Stimulated activated CD8-positive, alpha-beta memory T cell treated with anti-CD3 and anti-CD28 coated beads, Interleukin-15, amount 100 ng/mL, for 24 hours (primary cell): ENCODE data around the gene RALGPS1.

Experiments used
- DNase-seq: peaks from one replicate; pipeline ENCODE4 v3.0.0-alpha.2; 2020; ENCODE audit warnings: low read depth

RALGPS1 gene

DNA sequence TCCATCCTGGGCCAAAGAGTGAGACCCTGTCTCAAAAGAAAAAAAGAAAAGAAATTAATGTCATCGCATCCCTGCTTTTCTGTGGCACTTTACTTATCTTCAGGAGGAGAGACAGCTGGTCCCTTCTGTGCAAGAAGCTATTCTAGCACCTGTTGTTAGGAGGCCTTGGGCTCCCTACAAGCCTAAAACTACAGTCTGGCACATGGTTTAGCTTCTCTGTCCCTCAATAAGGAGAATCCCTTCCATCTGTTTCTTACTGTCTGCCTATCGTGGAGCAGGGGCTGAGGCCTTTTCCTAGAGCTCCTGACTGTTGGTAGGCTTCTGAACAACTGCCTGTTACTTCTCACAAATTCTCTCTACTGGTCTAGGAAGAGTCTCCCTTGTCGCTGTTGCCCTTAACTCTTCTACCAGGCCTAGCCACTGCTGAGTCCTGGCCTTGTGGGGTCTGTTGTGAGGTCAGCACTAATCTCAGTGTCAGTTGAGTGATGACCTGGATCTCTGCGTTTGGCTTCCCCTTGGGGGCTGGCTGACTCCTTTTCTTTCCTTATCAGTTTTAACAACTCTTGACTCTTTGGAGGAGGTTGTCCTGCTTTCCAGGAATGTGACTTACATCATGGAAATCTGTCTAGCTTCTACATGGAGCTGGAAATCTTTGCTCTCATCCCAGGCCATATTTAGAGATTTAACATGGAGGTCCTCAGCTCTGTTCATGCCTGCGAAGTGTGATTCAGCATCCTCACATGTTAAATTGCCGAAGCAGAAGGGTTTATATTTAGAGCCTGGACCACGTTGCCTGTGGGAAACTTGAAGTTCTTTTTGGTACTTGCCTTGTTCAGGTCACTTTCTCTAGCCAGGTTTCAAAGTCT, 344.3 kb downstream of the RALGPS1 start:
- DNase-seq: no peak

DNA sequence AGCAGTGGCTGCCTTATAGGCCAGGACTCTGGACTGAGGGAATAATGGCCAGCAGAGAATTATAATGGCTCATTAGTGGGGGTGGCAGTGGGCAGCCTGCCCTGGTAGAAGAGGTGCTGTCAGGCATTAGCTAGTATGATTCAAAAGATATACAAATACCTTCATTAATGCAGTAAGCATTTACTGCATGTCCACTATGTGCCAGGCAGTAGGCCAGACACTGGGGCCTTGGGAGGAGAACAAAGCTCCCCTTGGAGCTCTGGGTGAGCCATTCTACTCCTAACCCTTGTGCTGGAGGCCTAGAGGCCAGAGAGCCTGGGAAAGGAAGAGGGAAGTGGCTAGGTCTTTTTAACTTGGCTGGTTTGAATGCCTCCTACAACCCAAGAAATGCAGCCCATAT, 348.0 kb downstream of the RALGPS1 start:
- DNase-seq: no peak

DNA sequence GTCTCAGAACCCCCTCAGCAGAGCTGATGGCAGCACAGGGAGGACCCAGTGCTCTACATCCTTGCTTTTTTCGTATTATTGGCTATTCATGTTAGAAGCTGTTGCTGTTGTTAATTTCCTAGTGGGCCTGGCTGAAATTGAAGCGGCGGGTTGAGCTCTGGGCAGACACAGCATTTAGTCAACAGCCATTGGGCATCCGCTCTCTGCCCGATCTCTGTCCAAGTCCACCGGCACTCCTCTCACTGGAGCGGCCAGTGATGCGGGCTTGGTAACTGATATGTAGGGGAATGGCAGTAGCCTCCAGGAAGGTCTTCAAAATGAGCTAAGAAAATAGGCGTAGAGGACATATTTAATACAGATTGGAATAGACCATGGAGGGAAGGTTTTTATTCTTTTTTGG, 348.7 kb downstream of the RALGPS1 start:
- DNase-seq: no peak

DNA sequence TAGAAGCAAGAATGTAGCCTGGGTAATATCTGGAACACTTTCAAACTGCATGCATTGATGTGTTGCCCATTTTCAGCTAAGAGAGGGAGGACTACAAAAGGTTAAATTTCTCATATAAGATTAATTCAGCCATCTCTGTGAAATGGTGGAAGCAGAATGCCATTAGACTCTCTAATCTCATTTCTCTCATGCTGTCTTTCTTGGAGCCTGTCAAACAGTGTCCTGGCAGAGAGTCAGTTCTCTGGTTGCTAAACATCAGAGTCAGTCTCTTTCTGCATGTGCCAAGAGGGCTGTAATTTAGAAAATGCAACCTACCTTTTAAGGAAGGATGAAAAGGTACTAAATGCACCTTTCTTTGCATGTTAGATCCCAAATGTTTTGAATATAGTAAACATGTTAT, 349.1 kb downstream of the RALGPS1 start:
- DNase-seq: no peak

DNA sequence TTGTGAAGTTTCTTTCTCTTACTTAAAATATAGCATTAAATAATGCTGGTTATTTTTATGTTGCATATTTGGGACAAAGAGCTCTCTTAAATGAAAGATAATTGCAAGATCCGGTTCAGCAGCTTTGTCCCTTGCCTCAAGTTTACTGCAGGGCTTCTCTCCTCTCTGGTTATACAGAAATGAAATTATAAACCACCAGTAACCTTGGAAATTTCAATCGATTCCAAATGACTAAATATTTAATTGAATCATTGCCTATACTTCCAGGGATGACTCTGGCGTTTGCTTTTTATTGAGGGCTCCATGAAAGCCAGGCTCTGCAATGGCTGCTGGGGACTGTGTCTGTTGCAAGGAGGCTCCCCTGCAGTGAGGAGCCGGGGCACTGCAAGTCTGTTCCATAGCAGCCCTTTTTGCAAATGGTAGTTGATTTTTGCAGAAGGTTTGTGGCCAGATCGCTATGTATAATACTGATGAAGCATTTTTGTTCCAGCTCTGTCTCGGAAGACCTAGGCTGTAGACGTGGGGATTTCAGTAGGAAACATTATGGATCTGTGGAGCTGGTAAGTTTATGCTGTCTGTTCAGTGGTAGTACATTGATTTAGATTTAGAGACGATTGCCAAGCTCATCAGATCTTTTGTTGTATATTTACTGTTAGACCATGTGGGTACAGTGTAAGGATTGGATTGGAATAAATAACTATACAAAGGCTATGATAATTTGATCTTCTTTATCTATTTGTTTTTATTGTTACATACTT, 350.1 kb downstream of the RALGPS1 start, which contains the start of gene GARNL3:
GARNL3 (plus strand) TSS at position 313 of the 758 bp plus-strand sequence; CDS start at position 417, 104 bp downstream.
- DNase-seq: no peak

DNA sequence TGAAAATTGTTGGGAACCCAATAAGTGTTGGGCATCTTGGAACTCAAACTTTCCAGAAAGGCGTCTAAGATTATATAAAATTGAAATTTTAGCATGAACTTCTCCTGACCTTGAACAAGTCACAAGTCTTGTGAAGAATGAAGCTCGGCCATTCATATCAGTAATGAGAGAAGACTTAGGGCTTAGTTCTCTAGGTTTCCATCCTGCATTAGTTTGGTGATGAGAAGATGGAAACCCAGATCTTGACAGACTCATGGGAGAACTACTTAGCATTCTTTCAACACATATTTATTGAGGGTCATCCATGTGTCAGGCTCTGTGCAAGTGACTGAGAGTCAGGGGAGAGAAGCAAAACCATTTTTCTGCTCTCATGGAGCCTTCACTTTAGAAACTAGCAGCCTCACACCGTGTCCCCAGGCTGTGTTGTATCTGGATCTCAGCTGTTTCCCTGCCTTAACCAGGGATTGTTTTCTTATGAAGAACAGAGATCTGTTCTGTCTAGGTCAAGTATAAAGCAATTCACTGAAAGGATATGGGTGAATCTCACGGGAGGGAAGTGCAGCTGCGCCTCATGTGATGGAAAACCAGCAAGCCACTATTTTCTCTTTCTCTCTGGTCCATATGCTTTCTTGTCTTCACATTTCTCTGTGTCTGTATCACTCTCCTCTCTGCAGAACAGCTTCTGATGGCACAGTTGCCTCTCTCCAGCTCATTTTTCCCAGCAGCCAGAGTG, 353.4 kb downstream of the RALGPS1 start:
- DNase-seq: no peak

DNA sequence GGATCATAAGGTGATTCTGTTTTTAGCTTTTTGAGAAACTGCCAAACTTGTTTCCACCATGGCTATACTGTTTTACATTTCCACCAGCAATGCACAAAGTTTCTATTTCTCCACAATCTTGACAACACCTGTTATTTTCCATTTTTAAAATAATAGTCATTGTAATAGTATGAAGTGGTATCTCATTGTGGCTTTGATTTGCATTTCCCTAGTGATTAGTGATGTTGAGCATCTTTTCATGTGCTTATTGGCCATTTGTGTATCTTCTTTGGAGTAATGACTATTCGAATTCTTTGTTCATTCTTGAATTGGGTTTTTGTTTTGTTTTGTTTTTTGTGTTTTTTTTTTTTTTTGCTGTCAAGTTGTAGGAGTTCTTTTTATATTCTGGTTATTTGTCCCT, 354.9 kb downstream of the RALGPS1 start:
- DNase-seq: no peak
